ENCODE measurements around the gene MAD1L1. TPM values are rescaled to one million over a fixed set of nuclear protein-coding genes. Genes with fewer than 3 reads are reported as not detected.

MAD1L1 gene
- total and polyA plus RNA-seq, 2 experiments from 2014 or later: 38.2 to 69.8 TPM

DNA sequence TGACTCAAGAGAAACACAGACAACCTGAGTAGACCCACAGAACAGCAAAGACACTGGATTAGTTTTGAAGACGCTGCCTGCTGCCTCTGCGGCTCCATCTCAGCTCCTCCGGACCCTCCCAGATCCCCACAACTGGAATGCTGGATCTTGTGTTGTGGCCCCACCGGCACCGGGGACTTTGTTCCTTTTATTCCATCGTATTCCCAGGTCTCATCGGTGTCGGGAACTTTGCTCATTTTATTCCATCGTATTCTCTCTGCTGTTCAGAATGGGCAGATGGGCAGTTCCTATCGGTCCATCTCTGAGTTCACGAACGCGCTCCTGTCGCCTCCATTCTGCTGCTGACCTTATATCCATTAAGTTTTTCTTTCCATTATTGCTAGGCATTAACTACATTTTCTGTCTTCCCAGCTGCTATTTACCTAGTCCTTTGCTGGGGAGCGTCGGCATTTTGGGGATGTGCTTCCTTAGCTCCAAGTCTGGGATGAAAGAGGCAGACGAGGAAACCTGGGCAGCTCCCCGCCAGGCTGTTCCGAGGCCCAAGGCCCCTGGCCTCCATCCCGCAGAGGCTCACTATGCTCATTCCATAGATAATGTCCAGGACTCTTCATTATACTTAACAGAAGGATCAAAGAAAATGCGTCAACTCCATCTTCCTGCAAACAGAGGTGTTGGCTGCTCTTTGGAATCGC is 192.4 kb downstream of the MAD1L1 start:
- H3K4me3 ChIP-seq: no peak overlapping the region
- no peak overlapping the region for H3K4me2 ChIP-seq (ENCODE audit: unreplicated experiment)
- no peak overlapping the region for H3K27ac ChIP-seq
- in situ Hi-C loops (cut with MboI): no loop called here
- peaks cover 6% of the 10 kb centered on the region; the same call in 1 of the 2 replicates for H3F3A ChIP-seq (ENCODE audit: insufficient read depth)
- no peaks in the 10 kb centered on the region for H3K27me3 ChIP-seq (replicated peaks; ENCODE audit: insufficient read depth)
- no peak overlapping the region for H2AFZ ChIP-seq
- no peak overlapping the region for H3K9ac ChIP-seq
- H3K9me2 ChIP-seq (ENCODE audit: insufficient read depth): no peaks in the 10 kb centered on the region
- no peaks in the 10 kb centered on the region for H3K9me3 ChIP-seq (ENCODE audit: low read depth)
- H3K4me1 ChIP-seq (ENCODE audit: insufficient read depth): peaks cover 7% of the 10 kb centered on the region; the same call in 1 of the 2 replicates
- no peaks in the 10 kb centered on the region for H3K36me3 ChIP-seq (ENCODE audit: low read depth)
- WGBS, 2 experiments (ENCODE audit: low coverage in 1 of 2, low lambda C conversion rate in 2 of 2, missing lambda C conversion rate in 2 of 2): 97 to 100% methylated on average over 22 of the region's 22 CpGs
- no peaks in the 10 kb centered on the region for H3K79me2 ChIP-seq (ENCODE audit: insufficient read depth)
- no peak for TF ChIP-seq EZH2phosphoT487 (IDR thresholded peaks at IDR 0.05; ENCODE audit: insufficient read depth, low read depth)
- TF ChIP-seq EZH2 (IDR thresholded peaks at IDR 0.05; ENCODE audit: insufficient read depth, poor library complexity, severe bottlenecking): no peak
- no peak for DNase-seq
- H4K20me1 ChIP-seq (ENCODE audit: insufficient read depth): no peaks in the 10 kb centered on the region

DNA sequence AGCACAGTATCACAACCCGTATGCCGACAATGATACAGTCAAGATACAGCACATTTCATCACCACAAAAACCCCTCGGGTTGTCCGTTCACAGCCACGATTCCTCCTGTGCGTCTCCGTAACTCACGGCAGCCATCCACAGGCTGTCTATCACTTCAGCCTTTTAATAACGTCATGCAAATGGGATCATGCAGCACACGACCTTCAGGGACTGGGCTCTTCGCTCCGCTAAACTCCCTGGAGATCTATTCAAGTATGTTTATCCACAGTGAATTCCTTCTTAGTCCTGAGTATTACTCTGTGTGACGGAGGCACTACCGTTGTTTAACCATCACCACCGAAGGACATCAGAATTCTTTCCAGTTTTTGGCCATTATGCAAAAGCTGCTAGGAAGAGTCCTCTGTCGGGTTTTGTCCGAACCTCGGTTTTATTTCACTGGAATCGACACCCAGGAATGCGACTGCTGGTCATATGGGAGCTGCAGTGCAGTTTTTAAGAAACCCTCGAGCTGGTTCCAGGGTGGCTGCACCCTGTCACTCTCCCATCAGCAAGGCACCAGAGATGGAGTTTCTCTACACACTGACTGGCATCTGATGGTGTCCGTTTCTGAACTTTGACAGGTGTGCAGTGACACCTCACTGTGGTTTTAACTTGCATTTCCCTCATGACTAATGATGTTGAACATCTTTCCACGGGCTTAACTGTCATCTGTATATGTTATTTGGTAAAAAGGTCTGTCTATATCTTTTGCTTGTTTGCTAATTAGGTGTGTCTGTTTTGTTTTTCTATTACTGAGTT is 193.6 kb downstream of the MAD1L1 start:
- H3F3A ChIP-seq (ENCODE audit: insufficient read depth): peaks cover 6% of the 10 kb centered on the region; the same call in 1 of the 2 replicates
- H3K9me2 ChIP-seq (ENCODE audit: insufficient read depth): no peaks in the 10 kb centered on the region
- no peaks in the 10 kb centered on the region for H3K36me3 ChIP-seq (ENCODE audit: low read depth)
- H3K27ac ChIP-seq: no peak overlapping the region
- no peaks in the 10 kb centered on the region for H3K9me3 ChIP-seq (ENCODE audit: low read depth)
- H2AFZ ChIP-seq: no peak overlapping the region
- no peak overlapping the region for H3K4me2 ChIP-seq (ENCODE audit: unreplicated experiment)
- no peaks in the 10 kb centered on the region for H3K79me2 ChIP-seq (ENCODE audit: insufficient read depth)
- H3K4me1 ChIP-seq (ENCODE audit: insufficient read depth): peaks cover 7% of the 10 kb centered on the region; the same call in 1 of the 2 replicates
- DNase-seq: no peak
- no peaks in the 10 kb centered on the region for H3K27me3 ChIP-seq (replicated peaks; ENCODE audit: insufficient read depth)
- TF ChIP-seq EZH2 (IDR thresholded peaks at IDR 0.05; ENCODE audit: insufficient read depth, poor library complexity, severe bottlenecking) (no peak), EZH2phosphoT487 (IDR thresholded peaks at IDR 0.05; ENCODE audit: insufficient read depth, low read depth) (no peak)
- 82 to 83% methylated on average over 23 of the region's 23 CpGs for WGBS, 2 experiments (ENCODE audit: low coverage in 1 of 2, low lambda C conversion rate in 2 of 2, missing lambda C conversion rate in 2 of 2)
- H3K9ac ChIP-seq: no peak overlapping the region
- no peak overlapping the region for H3K4me3 ChIP-seq
- in situ Hi-C loops (cut with MboI): no loop called here
- H4K20me1 ChIP-seq (ENCODE audit: insufficient read depth): no peaks in the 10 kb centered on the region

DNA sequence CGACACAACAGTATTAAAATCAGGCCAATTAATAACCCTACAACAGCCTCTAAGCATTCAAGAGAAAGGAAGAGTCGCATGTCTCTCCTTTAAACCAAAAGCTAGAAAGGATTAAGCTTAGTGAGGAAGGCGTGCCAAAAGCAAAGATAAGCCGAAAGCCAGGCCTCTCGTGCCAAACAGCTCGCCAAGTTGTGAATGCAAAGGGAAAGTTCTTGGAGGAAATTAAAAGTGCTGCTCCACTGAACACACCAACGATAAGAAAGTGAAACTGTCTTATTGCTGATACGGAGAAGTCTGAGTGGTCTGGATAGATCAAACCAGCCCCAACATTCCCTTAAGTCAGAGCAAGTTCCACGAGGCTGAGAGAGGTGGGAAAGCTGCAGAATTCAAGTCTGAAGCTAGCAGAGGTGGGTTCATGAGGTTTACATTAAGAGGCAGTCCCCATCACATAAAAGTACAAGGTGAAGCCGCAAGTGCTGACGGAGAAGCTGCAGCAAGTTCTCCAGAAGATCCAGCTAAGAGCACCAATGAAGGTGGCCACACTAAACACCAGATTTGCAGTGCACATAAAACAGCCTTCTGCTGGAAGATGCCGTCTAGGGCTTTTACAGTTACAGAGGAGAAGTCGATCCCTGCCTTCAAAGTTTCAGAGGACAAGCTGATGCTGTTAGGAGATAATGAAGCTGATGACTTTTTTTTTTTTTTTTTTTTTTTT is 194.8 kb downstream of the MAD1L1 start:
- H3K9me2 ChIP-seq (ENCODE audit: insufficient read depth): no peaks in the 10 kb centered on the region
- H3K4me3 ChIP-seq: peak overlapping the region; percentile 55
- H4K20me1 ChIP-seq (ENCODE audit: insufficient read depth): no peaks in the 10 kb centered on the region
- no peaks in the 10 kb centered on the region for H3K36me3 ChIP-seq (ENCODE audit: low read depth)
- peak overlapping the region; percentile 62 for H3K9ac ChIP-seq
- no peak overlapping the region; the same call in 1 of the 2 replicates for H2AFZ ChIP-seq
- H3K79me2 ChIP-seq (ENCODE audit: insufficient read depth): no peaks in the 10 kb centered on the region
- peaks cover 7% of the 10 kb centered on the region; the same call in 1 of the 2 replicates for H3K4me1 ChIP-seq (ENCODE audit: insufficient read depth)
- TF ChIP-seq EZH2phosphoT487 (IDR thresholded peaks at IDR 0.05; ENCODE audit: insufficient read depth, low read depth) (no peak), EZH2 (IDR thresholded peaks at IDR 0.05; ENCODE audit: insufficient read depth, poor library complexity, severe bottlenecking) (no peak)
- whole genome bisulfite sequencing, 2 experiments (ENCODE audit: low coverage in 1 of 2, low lambda C conversion rate in 2 of 2, missing lambda C conversion rate in 2 of 2): 26% methylated on average over 13 of the region's 13 CpGs
- peak; percentile 59 for DNase-seq
- in situ Hi-C loops (cut with MboI): no loop called here
- no peak overlapping the region; the same call in 1 of the 2 replicates for H3K27ac ChIP-seq
- H3K27me3 ChIP-seq (replicated peaks; ENCODE audit: insufficient read depth): no peaks in the 10 kb centered on the region
- no peaks in the 10 kb centered on the region for H3K9me3 ChIP-seq (ENCODE audit: low read depth)
- peak overlapping the region; percentile 83 for H3K4me2 ChIP-seq (ENCODE audit: unreplicated experiment)
- peaks cover 6% of the 10 kb centered on the region; the same call in 1 of the 2 replicates for H3F3A ChIP-seq (ENCODE audit: insufficient read depth)

DNA sequence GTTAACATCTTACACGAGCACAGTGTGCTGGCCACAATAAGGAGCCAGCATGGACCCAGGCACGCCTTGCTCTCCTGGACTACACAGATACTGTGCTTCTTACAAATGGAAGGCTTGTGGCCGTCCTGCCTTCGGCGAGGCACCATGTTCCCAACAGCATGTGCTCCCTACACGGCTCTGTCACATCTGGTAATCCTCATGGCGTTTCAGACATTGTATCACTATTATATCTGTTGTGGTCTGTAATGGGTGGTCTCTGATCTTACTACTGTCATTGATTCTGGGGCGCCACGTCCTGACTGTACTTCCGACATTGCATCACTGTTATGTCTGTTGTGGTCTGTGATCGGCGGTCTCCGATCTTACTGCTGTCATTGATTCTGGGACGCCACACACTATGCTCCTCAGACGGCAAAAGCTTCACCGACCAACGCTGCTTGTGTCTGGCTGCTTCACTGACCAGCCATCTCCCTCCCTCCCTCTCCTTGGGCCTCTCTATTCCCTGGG is 195.4 kb downstream of the MAD1L1 start:
- H3K9me2 ChIP-seq (ENCODE audit: insufficient read depth): no peaks in the 10 kb centered on the region
- H3K27me3 ChIP-seq (replicated peaks; ENCODE audit: insufficient read depth): no peaks in the 10 kb centered on the region
- no peaks in the 10 kb centered on the region for H3K9me3 ChIP-seq (ENCODE audit: low read depth)
- TF ChIP-seq EZH2phosphoT487 (IDR thresholded peaks at IDR 0.05; ENCODE audit: insufficient read depth, low read depth): no peak
- no peak for TF ChIP-seq EZH2 (IDR thresholded peaks at IDR 0.05; ENCODE audit: insufficient read depth, poor library complexity, severe bottlenecking)
- H4K20me1 ChIP-seq (ENCODE audit: insufficient read depth): no peaks in the 10 kb centered on the region
- 78 to 80% methylated on average over 17 of the region's 17 CpGs for WGBS, 2 experiments (ENCODE audit: low coverage in 1 of 2, low lambda C conversion rate in 2 of 2, missing lambda C conversion rate in 2 of 2)
- in situ Hi-C loops (cut with MboI): no loop called here
- peaks cover 6% of the 10 kb centered on the region; the same call in 1 of the 2 replicates for H3F3A ChIP-seq (ENCODE audit: insufficient read depth)
- H3K27ac ChIP-seq: no peak overlapping the region; the same call in 1 of the 2 replicates
- H3K4me3 ChIP-seq: peak overlapping the region; percentile 55
- H3K9ac ChIP-seq: peak overlapping the region; percentile 62
- peaks cover 7% of the 10 kb centered on the region; the same call in 1 of the 2 replicates for H3K4me1 ChIP-seq (ENCODE audit: insufficient read depth)
- no peaks in the 10 kb centered on the region for H3K79me2 ChIP-seq (ENCODE audit: insufficient read depth)
- peak overlapping the region; percentile 83 for H3K4me2 ChIP-seq (ENCODE audit: unreplicated experiment)
- no peak for DNase-seq
- no peaks in the 10 kb centered on the region for H3K36me3 ChIP-seq (ENCODE audit: low read depth)
- no peak overlapping the region; the same call in 1 of the 2 replicates for H2AFZ ChIP-seq
